Heart right ventricle (tissue), 16 donors: ENCODE measurements around the gene CDC73. TPM values are rescaled to one million over a fixed set of nuclear protein-coding genes. Genes with fewer than 3 reads are reported as not detected.
"Not testable (repeated sequence)": the region's sequence is repeated elsewhere in the genome, so short reads cannot be mapped to it uniquely, and the experiment has no call there.

Experiments used
- ATAC-seq, 8 donors: fragments of 200-7000 bp; cut with Tn5 transposase; one replicate each; pipeline ENCODE4 v1.9.1; 2020; ENCODE audit warnings: mild to moderate bottlenecking in 8 of 8, moderate library complexity in 8 of 8, moderate number of reproducible peaks in 1 of 8
- DNase-seq, 2 donors: peaks; one replicate each; pipeline ENCODE4 v3.0.0-alpha.2; 2020
- H3K27ac ChIP-seq, 10 donors: fragments of 200-600 bp; sonication (generic) in 2 of 10; one replicate each; pipeline versions ENCODE4 v1.5.0 to v1.8.0; 2020 to 2022; ENCODE audit warnings: mild to moderate bottlenecking in 3 of 10
- H3K27me3 ChIP-seq, 7 donors: fragments of 200-600 bp; one replicate each; pipeline ENCODE4 v1.8.0; 2021 to 2022; ENCODE audit warnings: mild to moderate bottlenecking in 2 of 7
- H3K36me3 ChIP-seq, 9 donors: fragments of 200-600 bp; sonication (generic) in 1 of 9; one replicate each; pipeline versions ENCODE4 v1.5.0 to v1.8.0; 2020 to 2022; ENCODE audit warnings: mild to moderate bottlenecking in 2 of 9
- H3K4me1 ChIP-seq, 9 donors: fragments of 200-600 bp; sonication (generic) in 1 of 9; one replicate each; pipeline versions ENCODE4 v1.5.0 to v1.8.0; 2020 to 2022; ENCODE audit warnings: mild to moderate bottlenecking in 4 of 9
- H3K4me3 ChIP-seq, 10 donors: fragments of 200-600 bp; sonication (generic) in 2 of 10; one replicate each; pipeline versions ENCODE4 v1.5.0 to v1.8.0; 2020 to 2022; ENCODE audit warnings: mild to moderate bottlenecking in 7 of 10, moderate library complexity in 2 of 10
- H3K9me3 ChIP-seq, 11 donors: fragments of 200-600 bp in 10 of 11; sonication (generic) in 2 of 11; one replicate each; pipeline versions ENCODE4 v1.5.0 to v1.8.0; 2013 to 2022; ENCODE audit warnings: mild to moderate bottlenecking in 2 of 11, control low read depth in 1 of 11, moderate library complexity in 1 of 11
- CTCF ChIP-seq, 9 donors: fragments of 200-600 bp; sonication (generic) in 2 of 9; IDR thresholded peaks; one replicate each; pipeline versions ENCODE4 v1.5.0 to v1.8.0; 2021 to 2022; ENCODE audit warnings: antibody characterized with exemption in 9 of 9, mild to moderate bottlenecking in 5 of 9, moderate library complexity in 1 of 9
- WGBS, 2 donors: extraction: QIAGEN DNeasy Blood & Tissue Kit; methylation state at CpG; one replicate each; pipeline ENCODE4 v1.1.7; 2013; ENCODE audit warnings: inconsistent platforms in 1 of 2; 5-methylcytosine and 5-hydroxymethylcytosine counted together
- intact Hi-C, 10 donors: fragments of 100-400 bp; cut with DNase I; formaldehyde crosslinking; loops; one replicate each; pipeline versions ENCODE4 v1.11.1 to v1.14.2; 2022
- polyA plus RNA-seq, 2 donors: library from polyadenylated mRNA; stranded (reverse); fragments of 200-250 nt; gene quantifications; one replicate each; pipeline ENCODE4 v1.2.3, GENCODE V29; 2013
- total RNA-seq, 10 donors: library from RNA; stranded (reverse); fragmentation: NEBNext Ultra II Directional in 3 of 10; extraction: Animal tissue kit (Norgen Biotek cat#: 25700) in 3 of 10; gene quantifications; one replicate each; pipeline versions ENCODE4 v1.2.1 to v1.2.4, GENCODE V29; 2021 to 2023
- donor health status: Arrhythmogenic right ventricular cardiomyopathy.
- donor health status: ischemic (EF 13 %, LVEDD 7.1; RV severe dilation, severe dysfunction).
- donor health status: healthy with polysubstance abuse.
- donor health status: DM: no; HTN: yes; CAD: no.
- donor health status: DM: no; HTN: no; CAD: no.
- donor health status: ischemic (EF 25% LVEDD 6.9; RV normal size, moderate dysfunction).
- donor health status: ischemic (EF 25% LVEDD 5.7; RV mildly dilated, moderate dysfunction).
- donor health status: healthy.
- donor health status: DM: yes; HTN: yes; CAD: no.
- donor health status: Ischemic cardiomyopathy.
- donor health status: ischemic (EF 35%, LVEDD 5.7; RV mildly dilated, moderate dysfunction).
- donor health status: nonischemic (EF 11% LVEDD 7.7; RV severe dilation, severe dysfunction).
- donor health status: DM: yes; HTN: yes; CAD: no.
- donor health status: PGD.
- donor health status: ischemic (EF 29% LVEDD 5.4; RV normal size, mild dysfunction).
- donor health status: nonischemic (EF 23%, LVEDD 6.1; RV moderate dilation, normal function).

Gene CDC73
- total and polyA plus RNA-seq, 12 donors, result 9.2 to 70.2 (median 54.2) TPM

DNA sequence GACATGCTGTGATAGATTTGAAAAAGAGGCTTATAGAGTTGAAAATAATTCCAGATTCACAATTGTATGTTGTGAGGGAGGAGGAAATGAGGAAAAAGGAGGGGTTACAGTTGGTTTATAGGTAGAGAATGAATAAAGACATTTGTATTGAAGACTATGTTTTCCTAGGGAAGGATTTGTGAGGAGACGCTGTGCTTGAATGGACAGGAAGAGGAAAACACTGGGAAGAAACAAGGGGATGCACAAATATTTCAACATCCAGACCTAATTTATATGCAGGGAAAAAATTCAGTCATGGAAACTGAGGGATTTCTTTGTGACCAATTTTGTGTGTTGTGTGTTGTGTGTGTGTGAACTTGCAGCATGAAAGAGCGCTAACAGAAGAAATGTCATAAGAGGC, 157.1 kb downstream of the CDC73 start:
- DNase-seq (no peak), ATAC-seq (no peak)
- no peaks in the 10 kb centered on the region for H3K27me3 ChIP-seq
- TF ChIP-seq CTCF (IDR thresholded peaks at IDR 0.05), result no peak
- H3K4me3 ChIP-seq, result no peak overlapping the region
- H3K4me1 ChIP-seq, result no peaks in the 10 kb centered on the region
- H3K27ac ChIP-seq, result no peak overlapping the region
- no peaks in the 10 kb centered on the region for H3K36me3 ChIP-seq
- WGBS, 2 donors, result 92% methylated on average over 2 of the region's 2 CpGs
- intact Hi-C loops, result no loop called here
- H3K9me3 ChIP-seq, result peaks cover 0 to 7% (median 0%) of the 10 kb centered on the region in 11 donors

GRCh38 chr1:193281894-193282293, 160.1 kb downstream of the CDC73 start:
- no peak for DNase-seq
- H3K9me3 ChIP-seq, result no peaks in the 10 kb centered on the region
- H3K4me1 ChIP-seq, result no peaks in the 10 kb centered on the region
- intact Hi-C loops, result no loop called here
- no peak for TF ChIP-seq CTCF (IDR thresholded peaks at IDR 0.05)
- no peak overlapping the region for H3K27ac ChIP-seq
- H3K36me3 ChIP-seq, result no peaks in the 10 kb centered on the region
- no peaks in the 10 kb centered on the region for H3K27me3 ChIP-seq
- no peak for ATAC-seq
- 92 to 93% methylated on average over 1 of the region's 1 CpG for WGBS, 2 donors
- H3K4me3 ChIP-seq, result no peak overlapping the region

DNA sequence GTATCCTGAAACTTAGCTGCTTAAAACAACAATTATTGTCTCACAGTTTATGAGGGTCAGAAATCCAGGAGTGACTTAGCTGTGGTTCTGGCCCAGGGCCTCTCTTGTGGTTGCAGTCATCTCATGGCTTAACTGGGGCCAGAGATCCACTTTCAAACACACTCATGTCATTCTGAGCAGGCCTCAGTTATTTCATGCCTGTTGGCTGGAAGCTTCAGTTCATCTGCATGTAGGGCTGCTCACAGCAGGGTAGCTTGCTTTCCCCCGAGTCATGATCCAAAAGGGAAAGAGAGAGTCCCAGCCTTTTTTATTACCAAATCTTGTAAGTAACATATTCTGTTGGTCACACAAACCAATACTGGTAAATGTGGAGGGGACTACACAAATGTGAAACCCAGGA, 161.2 kb downstream of the CDC73 start:
- no peak for DNase-seq
- ATAC-seq, result no peak
- Histone ChIP-seq H3K36me3 (no peaks in the 10 kb centered on the region), H3K27ac (no peak overlapping the region), H3K9me3 (no peaks in the 10 kb centered on the region), H3K4me1 (no peaks in the 10 kb centered on the region), H3K4me3 (no peak overlapping the region), H3K27me3 (no peaks in the 10 kb centered on the region)
- no peak for TF ChIP-seq CTCF (IDR thresholded peaks at IDR 0.05)
- WGBS, 2 donors, result 80 to 85% methylated on average over 1 of the region's 1 CpG
- intact Hi-C loops, result no loop called here

DNA sequence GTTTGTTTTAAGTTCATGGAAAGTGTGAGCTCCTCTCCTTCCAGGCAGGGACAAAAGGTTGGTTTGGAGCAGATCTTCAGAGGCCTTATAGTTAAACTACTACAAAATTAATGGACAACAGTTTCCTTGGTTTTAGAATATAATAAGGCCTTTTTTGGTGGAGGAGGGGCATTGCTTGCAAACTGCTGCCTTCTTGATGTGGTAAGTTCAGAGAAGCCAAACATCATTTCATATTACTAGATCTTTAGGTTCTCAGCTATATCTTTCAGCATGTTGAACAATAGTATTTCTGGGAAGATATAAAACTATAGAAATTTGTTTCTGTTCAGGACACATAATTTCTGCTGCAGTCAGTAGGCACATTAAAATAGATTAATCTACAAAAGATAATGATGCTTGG, 162.4 kb downstream of the CDC73 start:
- TF ChIP-seq CTCF (IDR thresholded peaks at IDR 0.05), result no peak
- Histone ChIP-seq H3K9me3 (no peaks in the 10 kb centered on the region), H3K4me1 (no peaks in the 10 kb centered on the region), H3K4me3 (no peak overlapping the region), H3K27ac (no peak overlapping the region), H3K36me3 (no peaks in the 10 kb centered on the region), H3K27me3 (no peaks in the 10 kb centered on the region)
- intact Hi-C loops, result no loop called here
- DNase-seq, result no peak
- ATAC-seq, result no peak

GRCh38 chr1:193285641-193286040, 163.8 kb downstream of the CDC73 start:
- no peak for TF ChIP-seq CTCF (IDR thresholded peaks at IDR 0.05)
- DNase-seq (no peak), ATAC-seq (no peak)
- intact Hi-C loops, result no loop called here
- H3K4me1 ChIP-seq, result no peaks in the 10 kb centered on the region
- H3K9me3 ChIP-seq, result no peaks in the 10 kb centered on the region
- no peak overlapping the region for H3K27ac ChIP-seq
- H3K4me3 ChIP-seq, result no peak overlapping the region
- H3K36me3 ChIP-seq, result no peaks in the 10 kb centered on the region
- H3K27me3 ChIP-seq, result no peaks in the 10 kb centered on the region

DNA sequence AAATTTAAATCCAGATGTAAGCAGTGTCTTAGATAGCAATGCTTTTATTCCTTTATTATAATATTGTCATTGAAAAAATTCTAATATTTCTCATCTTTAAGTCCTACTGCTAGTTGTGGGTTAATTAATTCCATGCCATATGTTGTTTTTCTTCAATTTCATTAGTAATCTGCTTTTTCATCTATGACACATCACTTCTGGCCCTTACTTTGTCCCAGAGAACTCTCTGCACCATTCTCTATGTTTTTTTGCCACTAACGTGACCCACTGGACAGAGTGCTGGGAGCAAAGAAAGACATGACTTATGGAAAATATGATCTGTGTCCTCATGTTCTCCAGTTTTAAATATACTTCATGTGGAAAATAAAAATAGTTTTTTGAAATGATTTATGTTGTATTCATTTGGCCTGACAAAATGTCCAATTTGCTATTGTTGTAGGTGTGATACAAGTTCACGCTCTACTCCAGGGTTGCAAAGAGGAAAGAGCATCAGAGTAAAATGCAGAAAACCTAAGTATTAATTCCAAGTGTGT, 166.8 kb downstream of the CDC73 start:
- H3K27me3 ChIP-seq, H3K9me3 ChIP-seq, DNase-seq, H3K36me3 ChIP-seq, H3K4me3 ChIP-seq, intact Hi-C loops, H3K4me1 ChIP-seq, ATAC-seq, H3K27ac ChIP-seq: not testable (repeated sequence)
- 74 to 87% methylated on average over 2 of the region's 2 CpGs for WGBS, 2 donors
